ENCODE data around the gene ELOVL4.

DNA sequence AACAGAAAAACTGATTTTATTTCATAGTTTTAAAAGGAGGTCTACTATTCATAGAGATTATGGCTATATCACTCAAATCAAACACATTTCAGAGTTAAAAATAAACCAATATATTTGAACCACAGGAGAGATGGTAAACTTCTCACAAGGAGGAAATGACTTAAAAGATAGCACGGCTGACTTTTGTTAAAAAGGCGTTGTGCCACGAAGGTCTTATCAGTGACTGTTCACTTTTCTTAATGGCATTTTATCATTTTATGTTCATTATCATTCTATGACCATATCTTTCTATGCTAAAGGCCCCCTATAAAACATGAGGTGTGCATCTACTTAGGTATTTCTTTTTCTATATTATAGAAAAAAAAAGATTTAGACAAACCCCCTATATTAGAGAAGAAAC is 19.6 kb downstream of the ELOVL4 start:
- TF ChIP-seq, protein P1, sequence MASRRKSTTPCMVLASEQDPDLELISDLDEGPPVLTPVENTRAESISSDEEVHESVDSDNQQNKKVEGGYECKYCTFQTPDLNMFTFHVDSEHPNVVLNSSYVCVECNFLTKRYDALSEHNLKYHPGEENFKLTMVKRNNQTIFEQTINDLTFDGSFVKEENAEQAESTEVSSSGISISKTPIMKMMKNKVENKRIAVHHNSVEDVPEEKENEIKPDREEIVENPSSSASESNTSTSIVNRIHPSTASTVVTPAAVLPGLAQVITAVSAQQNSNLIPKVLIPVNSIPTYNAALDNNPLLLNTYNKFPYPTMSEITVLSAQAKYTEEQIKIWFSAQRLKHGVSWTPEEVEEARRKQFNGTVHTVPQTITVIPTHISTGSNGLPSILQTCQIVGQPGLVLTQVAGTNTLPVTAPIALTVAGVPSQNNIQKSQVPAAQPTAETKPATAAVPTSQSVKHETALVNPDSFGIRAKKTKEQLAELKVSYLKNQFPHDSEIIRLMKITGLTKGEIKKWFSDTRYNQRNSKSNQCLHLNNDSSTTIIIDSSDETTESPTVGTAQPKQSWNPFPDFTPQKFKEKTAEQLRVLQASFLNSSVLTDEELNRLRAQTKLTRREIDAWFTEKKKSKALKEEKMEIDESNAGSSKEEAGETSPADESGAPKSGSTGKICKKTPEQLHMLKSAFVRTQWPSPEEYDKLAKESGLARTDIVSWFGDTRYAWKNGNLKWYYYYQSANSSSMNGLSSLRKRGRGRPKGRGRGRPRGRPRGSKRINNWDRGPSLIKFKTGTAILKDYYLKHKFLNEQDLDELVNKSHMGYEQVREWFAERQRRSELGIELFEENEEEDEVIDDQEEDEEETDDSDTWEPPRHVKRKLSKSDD (CRISPR knock-in tag; IDR thresholded peaks at IDR 0.05; ENCODE audit: low read depth) = no peak
- no peak for TF ChIP-seq SAFB2 (CRISPR knock-in tag; IDR thresholded peaks at IDR 0.05; ENCODE audit: borderline replicate concordance, low read depth)
- TF ChIP-seq ZNF800 (CRISPR knock-in tag; IDR thresholded peaks at IDR 0.05) = no peak
- no peak for TF ChIP-seq ZNF224 (CRISPR knock-in tag; IDR thresholded peaks at IDR 0.05)
